ENCODE results near the gene OTUD3. TPM values are rescaled to one million over a fixed set of nuclear protein-coding genes. Genes with fewer than 3 reads are reported as not detected.

Gene OTUD3
- total and polyA plus RNA-seq, 2 of the 13 experiments (the other 11 are each of a cell fraction or from before 2014, with no cell fraction given) = 5.2 to 7.5 TPM

DNA sequence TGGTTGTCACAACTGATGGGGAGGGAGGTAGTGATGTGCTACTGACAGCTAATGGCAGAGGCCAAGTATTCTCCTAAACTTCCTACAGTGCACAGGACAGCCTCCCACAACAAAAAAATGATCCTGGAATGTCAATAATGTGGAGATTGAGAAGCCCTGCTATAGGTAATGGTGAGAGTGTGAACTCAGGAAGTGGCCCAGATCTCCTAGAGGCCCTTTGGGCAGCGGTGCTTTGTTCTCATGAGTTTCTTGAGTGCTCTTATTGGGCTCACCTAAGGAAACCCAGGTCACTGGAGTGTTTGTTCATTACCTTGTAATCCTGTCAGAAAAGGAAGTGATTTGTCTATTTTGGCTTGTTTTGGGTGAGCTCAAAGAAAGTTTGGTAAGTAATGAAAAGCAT is 5.9 kb downstream of the OTUD3 start (continued):
- TF ChIP-seq, protein P1, sequence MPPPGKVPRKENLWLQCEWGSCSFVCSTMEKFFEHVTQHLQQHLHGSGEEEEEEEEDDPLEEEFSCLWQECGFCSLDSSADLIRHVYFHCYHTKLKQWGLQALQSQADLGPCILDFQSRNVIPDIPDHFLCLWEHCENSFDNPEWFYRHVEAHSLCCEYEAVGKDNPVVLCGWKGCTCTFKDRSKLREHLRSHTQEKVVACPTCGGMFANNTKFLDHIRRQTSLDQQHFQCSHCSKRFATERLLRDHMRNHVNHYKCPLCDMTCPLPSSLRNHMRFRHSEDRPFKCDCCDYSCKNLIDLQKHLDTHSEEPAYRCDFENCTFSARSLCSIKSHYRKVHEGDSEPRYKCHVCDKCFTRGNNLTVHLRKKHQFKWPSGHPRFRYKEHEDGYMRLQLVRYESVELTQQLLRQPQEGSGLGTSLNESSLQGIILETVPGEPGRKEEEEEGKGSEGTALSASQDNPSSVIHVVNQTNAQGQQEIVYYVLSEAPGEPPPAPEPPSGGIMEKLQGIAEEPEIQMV (CRISPR knock-in tag; IDR thresholded peaks at IDR 0.05; ENCODE audit: low read depth) = no peak
- TF ChIP-seq, protein P2, sequence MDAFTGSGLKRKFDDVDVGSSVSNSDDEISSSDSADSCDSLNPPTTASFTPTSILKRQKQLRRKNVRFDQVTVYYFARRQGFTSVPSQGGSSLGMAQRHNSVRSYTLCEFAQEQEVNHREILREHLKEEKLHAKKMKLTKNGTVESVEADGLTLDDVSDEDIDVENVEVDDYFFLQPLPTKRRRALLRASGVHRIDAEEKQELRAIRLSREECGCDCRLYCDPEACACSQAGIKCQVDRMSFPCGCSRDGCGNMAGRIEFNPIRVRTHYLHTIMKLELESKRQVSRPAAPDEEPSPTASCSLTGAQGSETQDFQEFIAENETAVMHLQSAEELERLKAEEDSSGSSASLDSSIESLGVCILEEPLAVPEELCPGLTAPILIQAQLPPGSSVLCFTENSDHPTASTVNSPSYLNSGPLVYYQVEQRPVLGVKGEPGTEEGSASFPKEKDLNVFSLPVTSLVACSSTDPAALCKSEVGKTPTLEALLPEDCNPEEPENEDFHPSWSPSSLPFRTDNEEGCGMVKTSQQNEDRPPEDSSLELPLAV (CRISPR knock-in tag; conservative IDR thresholded peaks at IDR 0.05; ENCODE audit: low read depth) = no peak
- TF ChIP-seq ZNF30 (CRISPR knock-in tag; IDR thresholded peaks at IDR 0.05) (no peak), ZNF678 (CRISPR knock-in tag; IDR thresholded peaks at IDR 0.05) (no peak), ZMAT3 (CRISPR knock-in tag; conservative IDR thresholded peaks at IDR 0.05) (no peak), U2AF2 (IDR thresholded peaks at IDR 0.05; ENCODE audit: low read depth, low read length) (no peak), DR1 (CRISPR knock-in tag; IDR thresholded peaks at IDR 0.05) (no peak), ZNF335 (CRISPR knock-in tag; IDR thresholded peaks at IDR 0.05) (no peak)
- TF ChIP-seq, protein P3, sequence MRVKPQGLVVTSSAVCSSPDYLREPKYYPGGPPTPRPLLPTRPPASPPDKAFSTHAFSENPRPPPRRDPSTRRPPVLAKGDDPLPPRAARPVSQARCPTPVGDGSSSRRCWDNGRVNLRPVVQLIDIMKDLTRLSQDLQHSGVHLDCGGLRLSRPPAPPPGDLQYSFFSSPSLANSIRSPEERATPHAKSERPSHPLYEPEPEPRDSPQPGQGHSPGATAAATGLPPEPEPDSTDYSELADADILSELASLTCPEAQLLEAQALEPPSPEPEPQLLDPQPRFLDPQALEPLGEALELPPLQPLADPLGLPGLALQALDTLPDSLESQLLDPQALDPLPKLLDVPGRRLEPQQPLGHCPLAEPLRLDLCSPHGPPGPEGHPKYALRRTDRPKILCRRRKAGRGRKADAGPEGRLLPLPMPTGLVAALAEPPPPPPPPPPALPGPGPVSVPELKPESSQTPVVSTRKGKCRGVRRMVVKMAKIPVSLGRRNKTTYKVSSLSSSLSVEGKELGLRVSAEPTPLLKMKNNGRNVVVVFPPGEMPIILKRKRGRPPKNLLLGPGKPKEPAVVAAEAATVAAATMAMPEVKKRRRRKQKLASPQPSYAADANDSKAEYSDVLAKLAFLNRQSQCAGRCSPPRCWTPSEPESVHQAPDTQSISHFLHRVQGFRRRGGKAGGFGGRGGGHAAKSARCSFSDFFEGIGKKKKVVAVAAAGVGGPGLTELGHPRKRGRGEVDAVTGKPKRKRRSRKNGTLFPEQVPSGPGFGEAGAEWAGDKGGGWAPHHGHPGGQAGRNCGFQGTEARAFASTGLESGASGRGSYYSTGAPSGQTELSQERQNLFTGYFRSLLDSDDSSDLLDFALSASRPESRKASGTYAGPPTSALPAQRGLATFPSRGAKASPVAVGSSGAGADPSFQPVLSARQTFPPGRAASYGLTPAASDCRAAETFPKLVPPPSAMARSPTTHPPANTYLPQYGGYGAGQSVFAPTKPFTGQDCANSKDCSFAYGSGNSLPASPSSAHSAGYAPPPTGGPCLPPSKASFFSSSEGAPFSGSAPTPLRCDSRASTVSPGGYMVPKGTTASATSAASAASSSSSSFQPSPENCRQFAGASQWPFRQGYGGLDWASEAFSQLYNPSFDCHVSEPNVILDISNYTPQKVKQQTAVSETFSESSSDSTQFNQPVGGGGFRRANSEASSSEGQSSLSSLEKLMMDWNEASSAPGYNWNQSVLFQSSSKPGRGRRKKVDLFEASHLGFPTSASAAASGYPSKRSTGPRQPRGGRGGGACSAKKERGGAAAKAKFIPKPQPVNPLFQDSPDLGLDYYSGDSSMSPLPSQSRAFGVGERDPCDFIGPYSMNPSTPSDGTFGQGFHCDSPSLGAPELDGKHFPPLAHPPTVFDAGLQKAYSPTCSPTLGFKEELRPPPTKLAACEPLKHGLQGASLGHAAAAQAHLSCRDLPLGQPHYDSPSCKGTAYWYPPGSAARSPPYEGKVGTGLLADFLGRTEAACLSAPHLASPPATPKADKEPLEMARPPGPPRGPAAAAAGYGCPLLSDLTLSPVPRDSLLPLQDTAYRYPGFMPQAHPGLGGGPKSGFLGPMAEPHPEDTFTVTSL (CRISPR knock-in tag; IDR thresholded peaks at IDR 0.05; ENCODE audit: borderline replicate concordance) = no peak
